Erythroblast (primary cell): ENCODE data around the gene CDH22.

ENCODE experiments used
- DNase-seq, 2 experiments: peaks; one replicate each; lab custom pipeline; 2025; lab: John Stamatoyannopoulos, UW
- GATA1 ChIP-seq: IDR thresholded peaks from 2 replicates; pipeline ENCODE4 v1.6.1; 2011; ENCODE audit warnings: low read depth, mild to moderate bottlenecking, control low read depth, low read length, moderate library complexity
- POLR2A ChIP-seq: IDR thresholded peaks from 2 replicates; pipeline ENCODE4 v1.6.1; 2011; ENCODE audit warnings: mild to moderate bottlenecking, low read length

The CDH22 gene

GRCh38 chr20:46172961-46173536 is 135.2 kb downstream of the CDH22 start:
- TF ChIP-seq GATA1 (no peak), POLR2A (no peak)
- no peak for DNase-seq

- no peak for DNase-seq
- no peak for TF ChIP-seq POLR2A
- no peak for TF ChIP-seq GATA1
Observed at GRCh38 chr20:46172455-46172854, 135.8 kb downstream of the CDH22 start.

DNA sequence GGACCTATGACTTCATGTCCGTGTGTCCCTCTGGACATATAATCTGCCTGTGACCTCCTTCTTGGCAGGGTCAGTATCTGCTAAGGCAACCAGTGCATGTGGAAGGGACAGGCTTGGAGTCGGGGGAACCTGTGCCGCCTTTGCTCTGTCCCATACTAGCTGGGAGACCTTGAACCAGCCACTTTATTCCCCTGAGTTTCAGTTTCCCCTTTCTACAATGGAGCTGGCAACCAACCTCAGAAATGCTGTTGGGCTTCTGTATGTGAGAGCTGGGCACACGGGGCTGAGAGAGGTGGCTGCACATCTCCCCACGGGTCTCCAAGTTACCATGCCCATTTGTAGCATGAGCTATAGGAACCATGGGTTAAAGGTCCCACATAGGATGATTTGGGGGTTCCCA is 136.4 kb downstream of the CDH22 start:
- DNase-seq: no peak
- no peak for TF ChIP-seq GATA1
- no peak for TF ChIP-seq POLR2A

- no peak for DNase-seq
- TF ChIP-seq GATA1 (no peak), POLR2A (no peak)
Observed at GRCh38 chr20:46171476-46171875, 136.8 kb downstream of the CDH22 start.

DNA sequence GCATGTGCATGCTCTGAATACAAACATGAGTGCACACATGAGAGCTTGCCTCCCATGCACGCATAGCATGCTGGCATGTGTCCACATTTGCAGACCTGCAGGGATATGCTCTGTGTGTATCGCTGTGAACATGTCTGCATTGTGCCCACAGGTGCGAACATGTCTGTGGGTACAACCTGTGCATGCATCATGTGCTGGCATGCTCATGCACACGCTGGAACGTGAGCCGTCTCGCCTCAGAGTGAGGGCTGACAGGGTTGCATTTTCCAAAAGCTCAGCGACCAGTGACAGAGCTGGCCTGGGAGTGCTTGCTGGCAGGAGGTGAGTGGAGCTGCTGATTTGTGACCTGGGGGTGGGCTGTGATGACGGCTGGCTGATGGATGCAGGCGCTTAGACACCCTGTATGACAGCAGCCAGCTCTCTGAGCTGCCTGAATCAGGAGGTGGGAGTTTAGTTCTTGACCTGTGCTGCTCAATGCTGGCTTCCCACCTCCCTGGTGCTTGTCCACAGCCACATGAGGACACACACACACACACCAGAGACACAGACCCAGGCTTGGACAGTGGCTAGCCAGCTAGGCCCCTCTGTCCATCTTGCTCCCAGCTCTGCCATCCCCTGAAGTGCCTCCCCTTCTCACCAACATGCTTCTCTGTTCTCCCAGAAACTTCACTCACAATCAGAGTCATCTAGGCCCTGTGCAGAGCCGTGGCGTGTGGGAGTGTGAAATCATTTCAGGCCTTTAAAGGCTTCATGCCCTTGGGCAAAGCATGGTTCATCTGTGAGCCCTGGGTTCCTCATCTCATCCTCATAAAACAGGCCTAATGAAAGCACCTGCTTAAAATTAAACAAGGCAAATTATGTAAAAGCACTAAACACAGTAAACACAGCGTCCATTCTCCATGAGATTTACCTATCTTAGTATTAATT is 138.8 kb downstream of the CDH22 start:
- TF ChIP-seq GATA1 (no peak), POLR2A (no peak)
- no peak for DNase-seq

DNA sequence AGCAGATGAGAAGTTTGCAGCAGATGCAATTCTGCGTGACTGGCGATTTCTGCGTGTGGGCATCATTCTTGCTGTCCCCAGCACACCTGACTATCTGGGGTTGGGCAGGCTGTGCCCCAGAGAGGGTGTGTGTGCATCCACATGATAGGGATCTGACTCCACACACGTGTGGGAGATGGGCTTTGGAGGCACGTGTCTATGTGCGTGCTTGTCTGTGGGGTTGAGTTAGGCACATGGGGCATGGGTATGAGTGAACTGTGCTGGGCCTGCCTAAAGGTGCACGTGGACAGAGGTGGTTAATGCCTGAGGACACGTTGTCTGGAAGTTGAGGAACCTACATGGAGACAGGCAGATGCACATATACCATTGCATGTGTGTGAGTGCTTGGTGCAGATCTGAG is 139.9 kb downstream of the CDH22 start:
- DNase-seq: no peak
- TF ChIP-seq POLR2A: no peak

DNA sequence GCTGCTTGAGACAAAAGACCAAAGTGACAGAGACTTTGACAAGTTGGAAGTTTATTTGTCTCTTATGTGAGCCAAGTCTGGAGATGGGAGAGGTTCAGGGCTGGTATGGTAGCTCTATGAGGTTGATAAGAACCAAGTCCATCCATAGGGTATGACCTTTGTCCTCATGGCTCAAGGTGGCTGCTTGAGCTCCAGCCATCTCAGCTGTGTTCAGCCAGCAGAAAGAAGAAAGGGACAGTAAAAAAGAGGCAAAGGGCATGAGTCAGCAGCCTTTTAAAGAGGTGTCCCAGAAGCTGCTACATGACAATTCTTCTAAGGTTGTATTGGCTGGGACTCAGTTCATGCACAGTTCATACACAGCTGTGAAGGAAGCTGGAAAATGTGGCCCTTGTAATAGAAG is 141.2 kb downstream of the CDH22 start:
- DNase-seq: no peak
- TF ChIP-seq POLR2A (no peak), GATA1 (no peak)

DNA sequence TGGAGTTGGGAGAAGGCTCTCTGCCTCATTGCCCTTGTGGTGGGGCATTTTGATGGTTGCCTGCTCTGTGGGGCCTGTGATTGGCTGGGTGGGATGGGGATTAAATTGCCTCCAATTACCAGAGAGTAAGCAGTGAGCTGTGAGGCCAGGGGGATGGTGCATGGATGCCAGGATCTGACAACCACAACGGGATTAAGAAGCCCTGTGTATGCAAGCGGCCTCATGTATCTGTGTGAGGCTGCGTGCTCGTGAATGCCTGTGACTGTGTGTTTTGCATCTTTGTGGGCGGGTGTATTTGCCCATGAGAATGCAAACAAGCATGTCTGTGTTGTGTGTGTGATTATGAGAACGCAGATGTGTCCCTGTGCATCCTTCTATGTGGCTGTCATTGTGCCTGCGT is 144.0 kb downstream of the CDH22 start:
- no peak for DNase-seq
- no peak for TF ChIP-seq POLR2A
- no peak for TF ChIP-seq GATA1

- no peak for DNase-seq
- no peak for TF ChIP-seq GATA1
- no peak for TF ChIP-seq POLR2A
Observed at GRCh38 chr20:46161921-46162320, 146.4 kb downstream of the CDH22 start.

DNA sequence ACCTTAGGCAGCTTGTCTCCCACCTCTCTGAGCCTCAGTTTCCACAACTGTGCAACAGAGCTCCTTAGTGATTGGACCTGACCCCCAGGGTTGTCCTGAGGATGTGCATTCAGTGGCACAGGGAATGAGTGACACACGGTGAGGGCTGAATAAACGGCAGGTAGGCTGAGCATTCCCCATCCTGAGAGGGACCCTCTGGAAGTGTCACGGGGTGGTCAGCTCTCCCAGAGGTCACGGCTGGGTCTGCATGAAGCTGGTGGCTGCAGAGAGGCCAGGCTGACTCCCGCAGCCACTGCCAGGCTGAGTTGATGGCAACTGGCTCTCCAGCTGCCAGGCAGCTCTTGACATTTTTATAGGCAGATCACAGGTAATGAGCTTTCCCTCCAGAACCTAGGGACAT is 147.6 kb downstream of the CDH22 start:
- TF ChIP-seq POLR2A (no peak), GATA1 (no peak)
- DNase-seq: no peak

DNA sequence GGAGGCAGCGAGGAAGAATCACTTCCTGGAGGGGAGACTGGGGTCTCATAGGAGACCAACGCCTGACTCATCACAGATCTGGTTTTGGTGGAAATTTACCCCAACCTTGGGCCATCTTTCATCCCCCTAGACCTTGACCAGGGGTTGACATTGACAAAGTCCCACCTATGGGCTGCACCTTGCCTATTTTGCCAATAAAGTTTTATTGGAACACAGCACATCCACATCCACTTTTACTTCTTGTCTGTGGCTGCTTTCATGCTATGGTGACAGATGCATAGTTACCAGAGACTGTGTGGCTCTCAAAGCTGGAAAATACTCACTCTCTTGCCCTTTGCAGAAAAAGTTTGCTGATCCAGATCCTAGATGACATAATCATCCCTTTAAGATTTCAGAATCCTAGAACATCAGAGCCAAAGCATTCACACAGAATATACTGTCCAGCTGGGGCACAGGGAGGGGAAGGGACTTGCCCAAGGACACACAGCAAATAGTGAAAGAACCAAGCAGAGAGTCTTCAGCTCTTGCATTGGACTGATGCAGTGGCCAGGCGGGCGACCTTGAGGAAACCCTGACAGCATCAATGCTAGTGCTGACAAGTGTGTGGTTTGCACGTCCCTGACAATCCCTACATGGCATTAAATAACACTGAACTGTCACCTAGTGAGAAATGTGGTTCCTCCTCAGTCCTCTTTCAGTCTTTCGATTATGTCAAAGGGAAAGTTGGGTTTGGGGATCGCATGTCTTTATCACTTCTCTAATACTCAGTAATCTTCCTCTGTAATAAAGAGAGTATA is 149.0 kb downstream of the CDH22 start:
- no peak for DNase-seq
- TF ChIP-seq POLR2A (no peak), GATA1 (no peak)

GRCh38 chr20:46158476-46158987 is 149.8 kb downstream of the CDH22 start:
- TF ChIP-seq GATA1: no peak
- no peak for TF ChIP-seq POLR2A
- DNase-seq: no peak

DNA sequence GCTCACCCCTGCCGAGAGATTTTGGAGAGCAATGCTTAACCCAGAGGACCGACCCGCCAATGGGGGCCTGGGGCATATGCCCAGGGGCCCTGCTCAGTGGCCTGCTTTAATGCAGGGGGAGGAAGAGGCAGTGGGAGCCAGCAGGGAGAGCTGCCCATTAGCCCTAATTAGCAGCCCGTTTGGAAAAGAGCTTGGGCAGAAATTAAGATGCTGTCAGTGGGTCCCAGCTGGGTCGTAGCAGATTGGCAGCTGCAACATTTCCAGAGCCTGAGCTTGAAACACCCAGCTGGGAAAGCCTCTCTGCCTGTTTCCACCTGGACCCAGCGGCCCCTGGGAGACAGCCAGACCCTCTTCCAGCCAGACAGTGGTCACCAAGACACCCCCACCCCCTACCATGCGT is 150.7 kb downstream of the CDH22 start:
- TF ChIP-seq GATA1 (no peak), POLR2A (no peak)
- DNase-seq: no peak
